GM15510 (cell line): ENCODE results near the gene PIK3IP1.
A peak's percentile ranks its signal among the peaks of the same experiment; 100 is the strongest.

Experiments used
- POLR2A ChIP-seq: IDR thresholded peaks from 3 replicates; pipeline ENCODE4 v1.6.1; 2011; ENCODE audit warnings: borderline replicate concordance; ENCODE audit not compliant: insufficient read length; ENCODE audit errors: extremely low read depth

The PIK3IP1 gene

DNA sequence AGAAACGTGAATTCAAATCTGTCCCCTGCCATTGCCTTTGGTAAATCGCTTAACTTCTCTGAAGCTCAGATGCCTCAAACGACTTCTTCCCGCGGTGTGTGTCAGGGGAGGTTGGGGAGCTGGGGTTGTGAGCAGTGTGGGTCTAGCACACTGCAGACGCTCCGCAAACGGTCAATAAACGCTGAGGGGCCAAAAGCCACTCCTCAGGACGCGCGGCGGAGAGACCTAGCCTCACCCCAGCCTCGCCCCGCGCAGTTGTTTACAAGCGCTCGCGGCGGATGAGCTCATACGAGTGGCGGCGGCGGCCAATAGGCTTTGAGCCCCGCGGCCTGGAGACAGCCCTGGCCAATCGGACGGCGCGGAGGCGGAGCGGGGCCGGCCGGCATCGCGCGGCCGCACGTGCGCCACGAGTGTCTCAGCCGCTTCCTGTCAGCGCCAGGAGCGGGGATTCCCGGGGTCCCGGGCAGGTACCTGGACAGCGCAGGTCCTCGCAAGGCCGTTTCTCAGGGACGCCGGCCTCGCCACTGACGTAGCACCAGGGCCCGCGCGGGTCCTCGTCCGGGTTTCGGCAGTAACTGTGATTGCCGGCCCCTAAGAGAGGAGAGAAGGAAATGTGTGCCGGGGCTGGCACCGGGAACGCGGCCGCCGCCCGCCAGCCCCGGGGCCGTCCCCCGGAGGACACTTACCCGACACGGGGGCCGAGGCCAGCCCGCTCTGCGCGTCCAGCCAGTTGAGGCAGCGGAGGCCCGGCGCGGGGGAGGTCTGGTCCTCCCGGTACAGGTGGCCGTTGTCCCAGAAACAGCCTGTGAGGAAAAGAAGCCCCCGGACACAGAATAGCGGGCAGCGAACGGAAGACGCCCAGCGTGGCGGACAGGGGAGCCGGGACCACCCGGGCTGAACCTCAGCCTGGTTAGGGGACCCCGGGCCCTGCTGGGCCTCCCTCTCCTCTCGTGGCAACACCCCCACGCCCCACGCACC lies 1.5 kb downstream of the PIK3IP1 start:
- peak; percentile 55 for TF ChIP-seq POLR2A

DNA sequence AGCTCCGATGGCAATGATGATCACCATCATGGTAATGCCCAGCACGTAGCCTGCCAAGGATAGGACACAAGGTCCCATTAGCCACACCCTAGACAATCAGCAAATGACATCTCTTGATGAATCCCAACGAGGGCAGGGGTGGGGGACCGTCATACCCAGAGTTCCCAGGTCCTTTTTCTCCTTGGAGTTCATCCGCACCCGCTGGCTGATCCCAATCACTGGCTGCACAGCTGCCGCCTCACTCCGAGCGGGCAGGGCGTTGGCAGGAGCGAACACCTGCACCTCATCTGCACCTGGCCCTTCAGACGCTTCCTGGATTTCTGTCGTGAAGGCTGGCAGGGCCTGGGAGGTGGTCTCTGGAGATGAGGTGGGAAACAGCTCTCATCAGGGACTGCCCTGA lies 2.9 kb downstream of the PIK3IP1 start:
- no peak for TF ChIP-seq POLR2A

DNA sequence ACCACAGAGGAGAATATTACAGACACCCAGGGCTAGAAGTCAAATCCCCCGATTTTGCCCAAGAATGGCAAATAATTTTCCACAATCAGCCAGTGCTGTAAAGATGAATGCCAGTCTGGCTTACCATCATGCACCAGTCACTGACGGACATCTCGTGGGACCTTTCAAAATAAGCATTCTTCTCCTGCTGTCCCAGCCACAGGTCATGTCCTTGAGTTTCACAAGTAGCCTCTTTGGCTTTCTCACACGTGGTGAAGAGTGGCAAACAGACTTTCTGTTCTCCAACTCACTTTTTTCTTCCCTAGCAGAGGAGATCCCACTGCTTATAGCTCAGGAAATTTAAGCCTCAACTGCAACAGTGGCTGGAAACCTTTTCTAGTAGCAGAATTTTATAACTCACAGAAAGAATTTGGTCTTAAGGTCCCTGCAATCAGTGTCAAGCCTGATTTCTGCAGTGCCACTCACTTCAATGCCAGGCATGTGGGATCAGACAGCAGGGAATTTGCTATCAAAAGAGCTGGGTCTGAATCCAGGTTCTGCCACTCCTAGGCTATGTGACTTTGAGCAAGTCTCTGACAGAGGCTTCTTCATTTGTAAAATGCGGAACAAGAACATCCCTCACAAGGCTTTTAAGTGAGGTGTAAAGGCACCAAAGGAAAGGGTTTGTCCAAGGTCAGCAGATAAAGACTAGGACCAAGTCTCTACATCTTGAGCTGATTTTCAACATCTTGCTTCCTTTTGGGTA lies 3.6 kb downstream of the PIK3IP1 start:
- TF ChIP-seq POLR2A, result no peak

DNA sequence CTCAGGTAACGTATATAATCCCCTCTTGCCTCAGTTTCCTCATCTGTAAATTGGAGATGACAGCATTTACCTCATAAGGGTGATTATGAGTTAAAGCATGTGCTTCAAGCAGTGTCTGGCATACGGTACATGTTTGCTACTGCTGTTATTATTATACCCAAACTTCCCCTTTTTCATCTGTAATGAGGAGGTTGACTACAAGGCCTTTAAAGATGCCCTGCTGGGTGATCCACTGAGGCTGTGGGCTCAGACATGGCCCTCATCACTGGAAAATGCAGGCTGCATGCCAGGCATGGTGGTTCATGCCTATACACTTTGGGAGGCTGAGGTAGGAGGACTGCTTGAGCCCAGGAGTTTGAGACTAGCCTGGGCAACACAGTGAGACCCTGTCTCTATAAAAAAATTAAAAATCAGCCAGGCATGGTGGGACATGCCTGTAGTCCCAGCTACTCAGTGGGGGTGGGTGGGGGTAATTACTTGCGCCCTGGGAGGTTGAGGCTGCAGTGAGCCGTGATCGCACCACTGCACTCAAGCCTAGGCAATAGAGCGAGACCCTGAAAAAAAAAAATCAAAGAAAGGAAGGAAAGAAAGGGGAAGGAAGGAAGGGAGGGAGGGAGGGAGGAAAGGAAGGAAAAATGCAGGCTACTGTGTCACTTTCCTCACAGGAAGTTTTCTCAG lies 4.3 kb downstream of the PIK3IP1 start:
- no peak for TF ChIP-seq POLR2A

DNA sequence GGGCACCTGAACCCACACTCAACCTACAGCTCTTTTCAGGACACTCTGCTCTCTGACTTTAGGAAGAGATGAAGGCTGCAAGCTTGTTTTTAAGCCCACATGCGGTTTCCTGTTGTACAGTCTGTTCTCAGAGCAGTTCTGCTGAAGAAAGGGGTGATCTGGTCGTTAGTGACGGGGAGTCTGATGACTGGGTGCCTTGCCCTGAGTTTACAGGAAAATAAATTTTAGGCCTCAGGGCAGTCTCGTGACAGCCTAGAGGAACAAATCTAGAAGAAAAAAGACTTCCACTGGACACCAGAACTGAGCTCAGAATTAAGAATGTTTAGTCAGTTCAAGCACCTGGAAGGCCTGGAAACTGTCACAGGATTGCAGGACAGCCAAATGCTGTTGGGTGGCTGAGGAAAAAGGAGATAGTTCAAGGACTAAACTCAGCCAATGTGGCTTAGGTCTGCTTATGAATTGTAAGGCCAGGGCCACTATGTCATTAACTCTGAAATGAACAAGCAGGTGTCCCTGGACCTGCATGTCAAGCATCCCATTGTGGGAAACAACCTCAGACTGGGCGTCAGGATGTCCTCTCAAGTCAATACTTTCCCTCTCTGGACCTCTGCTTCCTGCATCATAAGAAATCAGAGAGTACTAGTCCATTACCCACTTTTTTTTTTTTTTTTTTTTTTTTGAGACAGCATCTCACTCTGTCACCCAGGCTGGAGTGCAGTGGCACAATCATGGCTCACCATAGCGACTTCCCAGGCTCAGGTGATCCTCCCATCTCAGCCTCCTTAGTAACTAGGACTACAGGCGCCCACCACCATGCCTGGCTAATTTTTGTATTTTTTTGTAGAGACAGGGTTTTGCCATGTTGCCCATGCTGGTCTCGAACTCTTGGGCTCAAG lies 5.7 kb downstream of the PIK3IP1 start:
- no peak for TF ChIP-seq POLR2A

DNA sequence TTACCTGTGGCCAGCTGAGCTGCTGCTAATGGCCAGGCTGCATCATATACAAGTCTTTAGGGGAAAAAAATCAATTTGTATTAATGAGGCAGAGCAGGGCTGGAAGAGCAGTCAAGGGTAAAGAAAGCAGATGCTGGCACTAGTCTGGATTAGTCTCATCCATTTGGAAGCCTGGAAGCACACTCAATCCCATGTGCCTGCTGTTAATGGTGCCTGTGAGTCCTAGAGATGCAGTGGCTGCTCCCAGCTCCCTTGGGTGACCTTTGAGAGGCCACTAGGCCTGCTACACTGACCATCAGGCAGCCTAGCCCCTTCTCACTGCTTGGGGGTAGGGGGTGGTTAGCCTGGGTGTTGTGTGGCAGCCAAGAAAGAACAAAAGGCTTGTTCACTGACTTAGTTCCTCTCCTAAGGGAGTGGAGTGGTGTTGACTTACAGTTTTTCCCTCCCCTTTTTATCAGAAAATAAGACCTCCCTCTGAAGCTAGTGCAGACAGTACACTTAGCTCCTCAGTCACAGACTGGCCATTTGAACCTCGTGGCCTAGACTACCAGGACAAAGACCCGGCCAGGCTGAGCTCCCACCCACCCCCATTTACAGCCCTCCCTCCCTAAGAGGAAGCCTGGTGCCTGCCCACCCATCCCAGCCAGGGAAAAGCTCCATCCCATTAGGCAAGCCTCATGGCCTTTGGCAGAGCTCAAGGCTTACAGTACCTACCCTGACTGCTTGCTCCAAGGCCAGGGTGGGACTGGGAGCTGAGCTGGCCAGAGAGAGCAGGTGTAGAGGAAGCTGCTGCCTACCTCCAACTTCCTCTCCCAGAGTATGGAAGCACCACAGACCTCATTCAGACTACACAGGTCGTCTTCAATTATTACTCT lies 7.8 kb downstream of the PIK3IP1 start:
- no peak for TF ChIP-seq POLR2A

DNA sequence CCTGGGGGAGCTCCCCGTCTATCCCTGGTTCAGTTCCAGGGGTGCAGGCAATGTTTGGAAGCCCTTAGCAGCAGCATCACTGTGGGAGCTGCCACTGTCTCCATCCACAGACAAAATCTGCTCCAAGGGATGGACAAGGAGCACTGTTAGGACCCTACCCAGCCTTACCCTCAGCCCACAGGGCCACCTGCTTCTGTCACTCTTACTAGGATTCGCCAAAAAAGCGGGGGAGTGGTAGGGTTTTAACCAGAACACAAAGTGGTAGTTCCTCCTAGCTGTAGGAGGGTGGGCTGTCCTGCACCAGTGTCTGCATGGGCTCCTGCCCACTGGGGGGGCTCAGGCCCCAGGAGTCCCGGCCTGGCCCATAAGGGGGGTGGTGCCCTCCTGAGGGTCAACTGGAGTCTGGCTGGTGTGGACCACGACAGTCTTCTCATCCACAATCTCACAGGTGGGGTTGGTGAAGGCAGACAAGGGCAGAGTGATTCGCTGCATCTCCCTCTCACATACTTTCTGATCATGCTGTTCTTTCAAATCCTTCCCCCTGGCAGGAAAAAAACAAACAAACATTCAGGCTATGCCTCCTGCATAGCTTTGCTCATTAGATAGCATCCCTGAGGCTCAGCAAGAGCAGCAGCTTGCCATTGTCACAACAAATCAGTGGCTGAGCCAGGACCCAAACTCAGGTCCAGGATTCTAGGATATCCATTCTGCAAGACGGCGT lies 9.4 kb downstream of the PIK3IP1 start:
- no peak for TF ChIP-seq POLR2A

DNA sequence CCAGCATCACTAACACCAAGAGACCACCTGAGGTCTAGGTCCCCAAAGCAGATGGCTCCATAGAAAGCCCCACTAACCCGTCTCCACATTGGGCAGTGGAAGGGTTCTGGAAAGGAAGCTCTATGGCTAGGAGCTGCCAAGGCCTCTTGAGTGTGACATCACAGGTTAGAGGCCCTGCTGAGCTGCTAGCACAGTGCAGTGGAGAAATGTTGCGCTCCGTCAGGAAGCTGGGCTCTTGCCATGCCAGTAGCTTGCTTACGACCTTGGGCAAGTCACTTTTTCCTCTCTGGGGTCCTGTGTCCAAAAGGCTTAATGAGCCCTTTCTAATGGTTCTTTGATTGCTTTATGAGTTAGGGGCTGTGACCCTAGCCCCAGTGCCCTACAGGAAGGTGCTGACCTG lies 10.6 kb downstream of the PIK3IP1 start:
- no peak for TF ChIP-seq POLR2A

DNA sequence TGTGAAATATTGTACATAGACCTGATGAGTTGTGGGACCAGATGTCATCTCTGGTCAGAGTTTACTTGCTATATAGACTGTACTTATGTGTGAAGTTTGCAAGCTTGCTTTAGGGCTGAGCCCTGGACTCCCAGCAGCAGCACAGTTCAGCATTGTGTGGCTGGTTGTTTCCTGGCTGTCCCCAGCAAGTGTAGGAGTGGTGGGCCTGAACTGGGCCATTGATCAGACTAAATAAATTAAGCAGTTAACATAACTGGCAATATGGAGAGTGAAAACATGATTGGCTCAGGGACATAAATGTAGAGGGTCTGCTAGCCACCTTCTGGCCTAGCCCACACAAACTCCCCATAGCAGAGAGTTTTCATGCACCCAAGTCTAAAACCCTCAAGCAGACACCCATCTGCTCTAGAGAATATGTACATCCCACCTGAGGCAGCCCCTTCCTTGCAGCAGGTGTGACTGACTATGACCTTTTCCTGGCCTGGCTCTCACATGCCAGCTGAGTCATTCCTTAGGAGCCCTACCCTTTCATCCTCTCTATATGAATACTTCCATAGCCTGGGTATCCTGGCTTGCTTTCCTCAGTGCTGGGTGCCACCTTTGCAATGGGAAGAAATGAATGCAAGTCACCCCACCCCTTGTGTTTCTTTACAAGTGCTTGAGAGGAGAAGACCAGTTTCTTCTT lies 12.3 kb downstream of the PIK3IP1 start:
- TF ChIP-seq POLR2A, result no peak

DNA sequence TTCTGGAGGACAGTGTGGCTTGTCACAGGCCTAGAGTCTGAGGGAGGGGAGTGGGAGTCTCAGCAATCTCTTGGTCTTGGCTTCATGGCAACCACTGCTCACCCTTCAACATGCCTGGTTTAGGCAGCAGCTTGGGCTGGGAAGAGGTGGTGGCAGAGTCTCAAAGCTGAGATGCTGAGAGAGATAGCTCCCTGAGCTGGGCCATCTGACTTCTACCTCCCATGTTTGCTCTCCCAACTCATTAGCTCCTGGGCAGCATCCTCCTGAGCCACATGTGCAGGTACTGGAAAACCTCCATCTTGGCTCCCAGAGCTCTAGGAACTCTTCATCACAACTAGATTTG lies 13.0 kb downstream of the PIK3IP1 start:
- TF ChIP-seq POLR2A, result no peak

DNA sequence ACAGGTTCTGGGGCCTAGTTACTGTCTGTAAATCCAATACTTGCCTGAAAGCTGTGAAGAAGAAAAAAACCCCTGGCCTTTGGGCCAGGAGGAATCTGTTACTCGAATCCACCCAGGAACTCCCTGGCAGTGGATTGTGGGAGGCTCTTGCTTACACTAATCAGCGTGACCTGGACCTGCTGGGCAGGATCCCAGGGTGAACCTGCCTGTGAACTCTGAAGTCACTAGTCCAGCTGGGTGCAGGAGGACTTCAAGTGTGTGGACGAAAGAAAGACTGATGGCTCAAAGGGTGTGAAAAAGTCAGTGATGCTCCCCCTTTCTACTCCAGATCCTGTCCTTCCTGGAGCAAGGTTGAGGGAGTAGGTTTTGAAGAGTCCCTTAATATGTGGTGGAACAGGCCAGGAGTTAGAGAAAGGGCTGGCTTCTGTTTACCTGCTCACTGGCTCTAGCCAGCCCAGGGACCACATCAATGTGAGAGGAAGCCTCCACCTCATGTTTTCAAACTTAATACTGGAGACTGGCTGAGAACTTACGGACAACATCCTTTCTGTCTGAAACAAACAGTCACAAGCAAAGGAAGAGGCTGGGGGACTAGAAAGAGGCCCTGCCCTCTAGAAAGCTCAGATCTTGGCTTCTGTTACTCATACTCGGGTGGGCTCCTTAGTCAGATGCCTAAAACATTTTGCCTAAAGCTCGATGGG lies 13.5 kb downstream of the PIK3IP1 start:
- TF ChIP-seq POLR2A, result no peak
